Measurements from ENCODE around the gene NF2.

The NF2 gene

GRCh38 chr22:29702931-29703501, 99.6 kb downstream of the NF2 start:
- peak in 10 of 14 donors; percentile 24 to 77 (median 52) for DNase-seq

DNA sequence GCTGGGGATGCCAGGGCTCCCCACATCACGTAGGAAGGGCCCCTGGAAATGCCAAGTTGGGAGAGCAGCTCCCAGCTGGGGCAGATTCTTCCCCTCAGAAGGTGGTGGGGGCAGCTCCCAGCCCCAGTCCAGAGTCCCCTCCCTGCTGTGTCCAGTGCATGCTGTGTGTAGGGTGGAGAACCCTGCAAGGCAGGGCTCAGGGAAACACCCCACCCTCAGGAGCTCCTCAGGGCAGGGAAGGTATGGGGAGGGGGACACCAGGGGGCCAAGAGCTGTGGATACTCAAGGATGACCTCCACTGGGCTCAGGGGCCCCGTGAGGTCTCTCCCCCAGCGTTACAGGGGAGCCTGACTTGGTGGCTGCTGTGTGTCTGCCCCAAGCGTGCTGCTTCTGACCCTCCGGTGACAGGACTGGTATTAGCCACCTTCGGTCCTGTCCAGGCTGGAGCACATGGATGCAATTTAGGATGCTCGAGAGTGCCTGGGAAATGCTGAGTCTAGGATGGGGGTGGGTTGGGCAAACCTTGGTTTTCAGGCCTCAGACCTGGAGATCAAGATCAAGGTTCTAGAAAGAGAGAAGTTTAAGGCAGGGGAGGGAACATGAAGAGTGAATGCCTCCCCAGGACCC, 100.2 kb downstream of the NF2 start:
- DNase-seq, result peak in 3 of 14 donors; percentile 16 to 51 (median 17)

- DNase-seq, result peak in 13 of 14 donors; percentile 32 to 91 (median 77)
These were observed 101.3 kb downstream of the NF2 start for GRCh38 chr22:29704528-29705285.

DNA sequence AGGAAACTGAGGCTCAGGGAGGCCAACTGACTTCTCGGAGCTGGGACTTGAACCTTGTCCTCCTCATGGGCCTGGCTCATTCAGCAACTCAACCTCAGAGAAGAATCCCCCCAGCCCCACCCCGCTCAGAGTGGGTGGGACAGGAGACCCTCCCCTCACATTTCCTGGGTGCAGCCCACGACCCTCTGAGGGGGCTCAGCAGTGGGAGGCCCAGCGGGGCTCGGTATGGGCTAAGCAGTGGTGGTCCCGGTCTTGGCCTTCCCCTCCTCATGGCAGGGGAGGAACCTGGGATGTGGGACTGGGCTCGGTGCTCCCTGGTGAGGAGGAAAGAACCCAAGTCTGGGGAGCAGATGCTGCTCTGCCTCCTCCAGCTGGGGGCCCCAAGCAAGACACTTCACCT, 102.2 kb downstream of the NF2 start:
- DNase-seq, result no peak

DNA sequence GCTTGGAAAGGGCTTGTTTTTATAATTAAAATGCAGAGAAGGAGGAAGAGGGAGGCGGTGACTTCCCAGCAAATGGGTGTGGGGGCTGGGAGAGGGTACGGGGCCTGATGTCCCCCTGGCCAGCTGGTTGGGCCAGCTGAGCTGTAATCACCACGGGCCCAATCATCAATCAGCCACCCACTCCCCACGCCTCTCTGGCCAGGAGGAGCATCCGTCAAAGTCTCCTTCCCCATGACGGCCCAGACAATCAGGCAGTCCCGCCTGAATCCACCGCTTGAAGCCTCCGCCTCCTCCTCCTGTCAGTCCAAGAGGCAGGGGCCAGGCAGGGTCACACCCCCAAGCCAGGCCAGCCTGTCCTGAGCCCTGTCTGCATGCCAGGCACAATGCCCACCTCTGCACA, 103.1 kb downstream of the NF2 start:
- DNase-seq, result no peak

GRCh38 chr22:29707010-29707409, 103.6 kb downstream of the NF2 start:
- DNase-seq, result no peak

DNA sequence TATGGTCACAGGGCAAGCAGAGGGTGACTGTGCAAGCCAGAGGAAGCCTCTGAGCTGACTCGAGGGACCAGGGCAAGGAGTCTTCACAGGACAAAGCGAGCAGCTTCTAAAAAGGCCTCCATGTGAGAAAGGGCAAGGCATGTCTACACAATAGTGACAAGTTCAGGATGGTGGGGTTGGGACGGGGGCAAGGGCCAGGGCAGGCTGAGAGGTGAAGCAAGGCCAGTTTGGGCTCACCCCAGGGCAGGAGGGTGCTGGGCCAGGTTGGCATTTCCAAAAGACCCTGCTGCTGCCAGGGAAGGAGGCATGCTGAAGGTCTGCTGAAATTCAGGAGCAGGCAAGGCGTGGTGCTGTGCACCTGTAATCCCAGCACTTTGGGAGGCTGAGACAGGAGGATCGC, 104.0 kb downstream of the NF2 start:
- no peak for DNase-seq

DNA sequence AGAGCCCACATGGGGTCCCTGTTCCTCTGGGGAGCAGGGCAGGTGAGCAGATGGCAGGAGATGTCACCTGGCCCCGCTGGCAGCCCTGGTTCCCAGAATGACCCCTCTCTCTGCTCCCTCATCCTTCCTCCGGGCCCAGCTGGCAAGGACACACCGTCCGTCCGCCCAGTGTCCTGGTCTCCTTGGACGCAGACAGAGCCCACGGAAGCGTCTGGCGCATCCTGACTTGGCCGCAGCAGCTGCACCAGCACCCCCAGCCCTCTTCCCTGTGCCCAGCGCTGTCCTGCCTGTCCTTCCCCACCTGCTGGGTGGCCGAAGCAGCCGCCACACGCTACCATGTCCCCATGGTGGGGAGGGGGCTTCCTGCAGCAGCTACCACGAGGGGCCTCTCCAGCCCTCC, 106.8 kb downstream of the NF2 start:
- peak in 2 of 14 donors; percentile 17 to 39 for DNase-seq

DNA sequence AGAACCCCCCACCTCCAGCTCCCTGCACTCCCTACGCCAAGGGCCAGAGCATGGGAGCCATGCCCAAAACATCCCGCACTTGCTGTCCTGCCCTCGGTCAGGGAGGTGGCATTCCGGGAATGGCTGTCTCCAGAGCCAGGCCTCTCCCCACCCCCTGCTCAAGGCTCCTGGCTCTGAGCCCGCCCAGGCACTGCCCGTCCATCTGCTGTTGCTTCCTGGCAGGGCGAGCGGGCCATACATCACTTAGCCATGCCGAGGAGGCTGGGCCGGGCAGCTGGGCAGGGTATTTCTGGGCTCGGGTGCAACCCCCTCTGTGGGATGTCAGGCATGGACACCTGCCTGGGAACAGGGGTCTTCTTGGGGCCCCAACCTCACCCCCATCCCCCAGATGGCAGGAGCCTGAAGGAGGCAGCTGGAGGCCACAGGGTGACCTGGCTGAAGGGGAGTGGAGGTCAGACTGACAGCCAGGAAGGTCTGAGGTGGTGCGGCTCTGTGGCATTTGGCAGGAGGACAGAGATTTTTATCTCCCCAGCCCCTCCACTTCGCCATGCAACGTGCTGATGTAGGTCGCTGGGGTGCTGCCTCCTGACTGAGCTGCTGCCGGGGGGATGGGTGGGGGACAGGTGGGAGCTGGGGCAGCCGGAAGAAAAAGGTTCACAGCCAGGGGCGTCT, 107.6 kb downstream of the NF2 start:
- DNase-seq, result peak in 8 of 14 donors; percentile 11 to 88 (median 50)

- DNase-seq, result no peak
These were observed 108.7 kb downstream of the NF2 start for GRCh38 chr22:29712119-29712518.

- DNase-seq, result no peak
These were observed 109.8 kb downstream of the NF2 start for GRCh38 chr22:29713156-29713727.

DNA sequence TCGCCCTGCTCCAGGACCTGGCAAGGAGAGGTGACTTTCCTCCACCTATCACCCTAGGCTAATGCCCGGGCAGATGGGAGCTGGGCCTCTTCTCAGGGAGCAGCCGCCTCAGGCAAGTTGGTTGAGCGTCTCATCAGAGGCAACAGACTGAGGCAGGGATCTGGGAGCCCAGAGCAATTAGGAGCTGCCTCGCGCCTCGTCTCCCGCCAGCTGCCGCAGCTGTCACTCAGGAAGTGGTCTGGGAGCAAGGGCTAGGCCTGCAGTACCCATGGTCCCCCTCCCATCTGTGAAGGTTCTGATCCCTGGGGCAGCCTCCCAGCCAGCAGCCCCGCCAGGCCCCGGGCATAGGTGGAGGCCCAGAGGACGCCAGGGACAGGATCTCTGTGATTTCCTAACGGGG, 111.8 kb downstream of the NF2 start:
- no peak for DNase-seq

DNA sequence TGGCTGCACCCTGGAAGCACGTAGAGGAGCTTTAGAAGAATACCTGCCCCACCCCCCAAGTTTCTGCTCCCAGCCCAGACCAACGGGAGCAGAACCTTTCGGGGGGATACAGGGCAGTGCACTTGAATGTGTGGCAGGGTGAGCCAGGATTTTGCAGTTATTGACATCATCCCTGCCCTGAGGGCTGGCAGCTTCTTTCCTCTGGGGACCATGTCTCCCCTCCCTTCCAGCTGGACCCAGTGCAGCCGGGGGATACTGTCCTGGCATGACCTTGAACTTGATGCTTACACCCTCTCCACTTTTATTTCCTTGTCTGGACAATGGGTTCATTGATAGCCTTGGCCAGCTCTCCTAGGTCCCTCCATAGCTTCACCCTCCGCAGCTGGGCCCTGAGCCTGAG, 112.3 kb downstream of the NF2 start:
- DNase-seq, result no peak

GRCh38 chr22:29716814-29717545, 113.5 kb downstream of the NF2 start:
- peak in 10 of 14 donors; percentile 39 to 74 (median 60) for DNase-seq

- DNase-seq, result no peak
These were observed 114.4 kb downstream of the NF2 start for GRCh38 chr22:29717789-29718188.

DNA sequence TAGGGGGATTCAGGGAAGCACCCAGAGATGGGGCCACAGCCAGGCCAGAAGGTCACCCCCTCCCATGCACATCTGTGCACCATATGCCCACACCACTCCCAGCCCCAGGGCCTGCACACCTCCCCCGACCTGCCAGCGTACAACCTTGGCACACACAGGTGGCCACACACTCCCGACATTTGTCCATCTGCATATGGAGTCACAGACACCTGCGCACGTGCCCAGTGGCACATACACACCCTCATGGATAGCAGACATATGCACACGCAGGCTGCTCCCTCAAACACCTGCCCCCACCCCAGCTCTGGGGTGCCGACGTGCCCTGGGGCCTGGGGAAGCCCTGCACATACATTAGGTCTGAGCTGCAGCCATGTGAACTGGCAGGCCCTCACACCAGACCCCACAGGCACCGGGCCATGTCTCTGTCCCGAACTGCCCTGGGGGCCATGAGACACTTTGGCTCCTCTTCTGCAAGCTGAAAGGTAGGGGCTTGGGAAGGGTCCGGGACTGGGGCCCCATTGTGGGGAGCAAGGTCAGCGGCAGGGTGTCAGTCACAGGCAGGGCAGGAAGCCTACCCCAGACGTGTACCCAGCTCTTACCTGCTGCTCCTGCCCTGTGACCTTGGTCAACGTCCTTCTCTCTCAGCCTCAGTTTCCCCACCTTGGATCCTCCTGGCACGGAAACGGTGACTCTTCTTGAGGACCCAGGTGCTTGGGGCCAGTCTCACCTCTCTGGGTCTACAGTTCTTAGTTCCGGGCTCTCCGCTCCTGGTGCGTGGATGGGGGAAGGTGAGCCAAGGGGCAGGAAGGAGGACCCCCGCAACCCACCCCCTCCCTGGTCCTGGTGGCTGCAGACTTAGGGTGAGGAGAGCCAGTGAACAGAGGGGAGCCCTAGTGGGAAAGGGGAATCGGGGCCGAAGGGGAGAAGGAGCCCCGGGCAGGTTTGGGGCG, 115.8 kb downstream of the NF2 start:
- no peak for DNase-seq

- no peak for DNase-seq
These were observed 116.6 kb downstream of the NF2 start, which contains the start of gene CABP7 for GRCh38 chr22:29719899-29720645. TSS of gene CABP7 (plus strand) at chr22:29720003. CDS start at chr22:29720425, 422 bp downstream.

DNA sequence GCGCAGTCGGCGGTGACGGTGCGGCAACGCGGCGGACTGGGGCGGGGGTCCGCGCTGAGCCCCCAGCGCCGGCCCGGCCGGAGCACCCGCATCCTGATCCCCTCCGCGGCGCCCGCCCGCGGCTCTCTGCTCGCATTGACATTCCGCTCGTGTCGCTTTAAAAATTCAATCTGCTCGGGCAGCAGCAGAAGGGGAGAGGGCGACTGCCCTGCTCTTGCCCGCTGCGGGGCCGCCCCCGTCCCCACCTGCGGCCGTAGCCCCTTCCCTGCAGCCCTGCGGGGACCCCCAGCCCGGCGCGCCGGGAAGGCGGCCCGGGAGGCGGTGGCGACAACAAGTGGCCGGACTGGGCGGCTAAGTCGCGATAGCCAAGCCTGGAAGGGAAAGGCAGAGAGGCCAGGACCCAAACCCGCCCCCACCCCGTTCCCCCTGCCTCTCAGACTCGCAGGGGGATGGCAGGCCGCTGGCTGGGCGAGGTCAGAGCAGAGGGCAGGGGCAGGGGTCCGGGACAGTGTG, 117.4 kb downstream of the NF2 start:
- DNase-seq, result no peak

- DNase-seq, result peak in 1 of 14 donors; percentile 65
These were observed 118.7 kb downstream of the NF2 start for GRCh38 chr22:29722151-29722550.

DNA sequence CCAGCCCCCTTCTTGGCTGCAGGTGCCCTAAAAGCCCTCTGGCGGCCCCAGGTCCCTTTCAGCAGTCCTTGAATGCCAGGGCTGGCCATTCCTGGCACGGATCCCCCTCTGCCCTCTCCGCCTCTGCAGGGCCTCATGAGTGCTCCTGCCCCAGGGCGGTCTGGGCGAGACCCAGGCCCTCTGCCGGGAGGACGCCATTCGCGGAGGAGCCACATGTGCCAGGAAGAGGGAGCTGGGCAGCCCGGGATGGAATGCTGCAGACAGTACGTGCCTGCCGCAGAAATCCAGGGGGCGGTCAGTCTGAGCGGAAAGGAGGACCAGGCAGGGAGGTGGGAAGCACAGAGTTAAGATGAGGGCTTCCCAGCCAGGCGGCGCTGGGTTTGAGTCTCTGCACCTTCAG, 119.2 kb downstream of the NF2 start:
- DNase-seq, result peak in 2 of 14 donors; percentile 18 to 65
